Amniotic stem cell (primary cell): ENCODE results near the gene KCNMB3.

Experiments
- DNase-seq: peaks from one replicate; lab custom pipeline; 2025; lab: John Stamatoyannopoulos, UW

Gene KCNMB3

DNA sequence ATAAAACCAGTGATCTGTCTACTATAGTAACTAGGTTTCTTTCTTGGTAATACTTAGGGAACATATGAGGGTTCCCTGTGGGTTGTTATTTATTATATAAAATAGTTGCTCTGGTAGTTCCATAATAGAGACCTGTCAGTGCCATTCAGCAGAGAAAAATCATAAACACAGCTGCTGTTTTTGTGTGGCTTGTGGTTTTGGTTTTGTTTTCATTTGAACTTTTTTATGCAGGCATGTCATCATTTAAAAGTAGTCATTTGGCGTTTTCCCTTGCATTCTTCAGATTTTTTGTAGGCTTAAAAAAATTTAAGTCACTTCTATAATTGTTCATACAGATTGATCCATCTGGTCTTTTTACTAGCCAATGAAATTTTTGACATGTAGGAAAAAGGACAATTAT is 54.8 kb downstream of the KCNMB3 start:
- no peak for DNase-seq

- no peak for DNase-seq
These were observed 56.0 kb downstream of the KCNMB3 start for GRCh38 chr3:179194931-179195330.
